HUES64 (cell line): ENCODE measurements around the gene TGM1.

Experiments
- H3K27ac ChIP-seq: 2 replicates; pipeline ENCODE4 v1.7.0; 2013; ENCODE audit warnings: low read depth, low read length, inconsistent platforms
- H3K27me3 ChIP-seq: 2 replicates; pipeline ENCODE4 v1.6.1; 2013; ENCODE audit warnings: mild to moderate bottlenecking, low read length; ENCODE audit not compliant: insufficient read depth
- H3K36me3 ChIP-seq: 2 replicates; pipeline ENCODE4 v1.6.1; 2013; ENCODE audit warnings: mild to moderate bottlenecking, low read length; ENCODE audit not compliant: insufficient read depth
- H3K4me1 ChIP-seq: 2 replicates; pipeline ENCODE4 v1.6.1; 2013; ENCODE audit warnings: mild to moderate bottlenecking, low read length, moderate library complexity; ENCODE audit not compliant: insufficient read depth
- H3K4me3 ChIP-seq: 2 replicates; pipeline ENCODE4 v1.5.1; 2013; ENCODE audit warnings: mild to moderate bottlenecking, low read length, moderate library complexity
- H3K9ac ChIP-seq: 2 replicates; pipeline ENCODE4 v1.6.1; 2013; ENCODE audit warnings: mild to moderate bottlenecking, low read depth, low read length
- H3K9me3 ChIP-seq: 2 replicates; pipeline ENCODE4 v1.6.1; 2013; ENCODE audit warnings: low read depth, low read length; ENCODE audit not compliant: insufficient read depth
- WGBS: fragments of 150-250, 120-280 bp; methylation state at CpG from one replicate; pipeline ENCODE4 v1.1.7; 2013; ENCODE audit warnings: missing lambda C conversion rate; 5-methylcytosine and 5-hydroxymethylcytosine counted together

Gene TGM1

DNA sequence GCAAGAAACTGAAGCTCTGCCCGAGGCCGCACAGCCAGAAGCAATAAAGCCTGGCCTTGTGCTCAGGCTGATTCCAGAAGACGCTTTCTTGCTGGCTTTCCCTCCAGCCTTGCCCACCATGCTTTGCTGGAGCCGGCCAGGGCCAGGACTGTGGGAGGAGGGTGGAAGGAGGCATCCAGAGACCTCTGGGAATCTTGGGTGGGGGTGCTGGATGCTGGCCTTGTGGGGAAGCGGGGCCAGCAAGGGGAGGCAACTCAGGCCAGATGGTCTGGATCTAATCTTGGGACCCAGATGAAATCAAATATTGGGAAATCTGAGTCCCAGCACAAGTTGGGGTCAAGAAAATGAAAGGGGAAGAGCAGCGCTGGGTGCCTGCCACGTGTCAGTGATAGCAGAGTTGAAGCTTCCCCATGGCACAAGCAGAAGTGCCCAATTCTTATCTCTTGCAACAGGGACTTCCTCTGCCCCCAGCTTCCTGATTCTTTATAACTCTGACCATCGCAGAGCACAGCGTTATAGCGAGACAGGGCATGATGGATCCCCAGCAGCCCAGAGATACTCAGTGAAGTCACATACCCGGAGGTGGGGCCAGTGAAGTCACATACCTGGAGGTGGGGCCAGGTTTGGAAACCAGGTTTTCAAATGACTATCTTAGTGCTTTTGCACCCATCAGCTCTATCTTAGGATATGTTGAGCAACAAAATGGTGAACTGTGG is 14.8 kb upstream of the TGM1 start:
- no peak overlapping the region; the same call in 1 of the 2 replicates for H3K9ac ChIP-seq
- H3K27ac ChIP-seq: no peak overlapping the region
- H3K27me3 ChIP-seq: no peaks in the 10 kb centered on the region
- no peaks in the 10 kb centered on the region for H3K4me1 ChIP-seq
- WGBS: 94% methylated on average over 11 of the region's 11 CpGs
- no peaks in the 10 kb centered on the region for H3K9me3 ChIP-seq
- H3K36me3 ChIP-seq: no peaks in the 10 kb centered on the region
- no peak overlapping the region for H3K4me3 ChIP-seq

DNA sequence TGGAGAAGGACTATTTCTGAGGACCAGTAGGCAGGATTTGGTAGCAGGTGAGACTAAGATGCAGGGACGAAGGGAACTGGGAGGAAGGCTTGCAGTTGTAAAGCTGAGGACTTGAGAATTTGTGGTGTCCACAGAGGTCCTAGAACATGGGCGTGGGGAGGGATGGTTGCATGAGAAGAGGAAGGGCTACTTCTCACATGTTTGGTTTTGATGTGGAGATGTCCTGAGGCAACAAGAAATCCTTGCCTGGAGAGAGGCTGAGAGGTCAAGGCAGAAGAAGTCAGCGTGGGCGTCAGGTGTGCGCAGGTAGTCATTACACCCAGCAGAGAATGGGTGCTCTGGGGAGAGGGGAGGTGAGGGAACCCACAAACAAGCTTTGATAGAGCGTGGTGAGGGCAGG is 14.1 kb upstream of the TGM1 start:
- Histone ChIP-seq H3K27ac (no peak overlapping the region), H3K4me1 (no peaks in the 10 kb centered on the region), H3K9ac (no peak overlapping the region), H3K4me3 (no peak overlapping the region), H3K27me3 (no peaks in the 10 kb centered on the region), H3K9me3 (no peaks in the 10 kb centered on the region), H3K36me3 (no peaks in the 10 kb centered on the region)
- 94% methylated on average over 6 of the region's 6 CpGs for WGBS

GRCh38 chr14:24274101-24274543 is 11.1 kb upstream of the TGM1 start:
- Histone ChIP-seq H3K36me3 (no peaks in the 10 kb centered on the region), H3K9ac (no peak overlapping the region), H3K9me3 (no peaks in the 10 kb centered on the region), H3K27ac (no peak overlapping the region), H3K4me1 (no peaks in the 10 kb centered on the region), H3K27me3 (no peaks in the 10 kb centered on the region), H3K4me3 (no peak overlapping the region)
- WGBS: 88% methylated on average over 3 of the region's 3 CpGs

DNA sequence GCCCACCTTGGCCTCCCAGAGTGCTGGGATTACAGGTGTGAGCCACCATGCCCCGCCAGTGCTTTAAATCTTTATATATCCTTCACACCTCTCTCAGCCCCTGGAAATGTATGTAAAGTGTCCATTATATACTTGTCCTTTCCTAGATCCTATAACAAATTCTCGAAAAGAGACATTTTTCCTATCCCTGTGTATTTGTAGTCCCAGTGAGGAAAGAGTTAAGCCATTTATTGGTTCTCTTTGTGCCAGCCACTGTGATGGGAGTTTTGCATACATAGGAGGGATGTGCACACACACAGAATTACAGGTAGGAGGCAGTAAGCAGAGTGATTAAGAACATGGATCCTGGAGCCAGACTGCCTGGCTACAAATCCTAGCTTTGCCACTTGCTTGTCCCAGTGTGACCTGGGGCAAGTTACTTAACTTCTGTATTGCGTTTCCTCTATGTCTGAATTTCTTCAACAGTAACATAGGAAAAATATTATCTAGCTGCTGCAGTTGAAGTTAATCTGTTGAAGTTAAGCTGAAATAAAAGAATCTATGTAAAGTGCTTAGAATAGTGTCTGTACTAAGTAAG is 10.5 kb upstream of the TGM1 start:
- Histone ChIP-seq H3K27ac (no peak overlapping the region), H3K36me3 (no peaks in the 10 kb centered on the region), H3K4me1 (no peaks in the 10 kb centered on the region), H3K4me3 (no peak overlapping the region), H3K9ac (no peak overlapping the region), H3K9me3 (no peaks in the 10 kb centered on the region), H3K27me3 (no peaks in the 10 kb centered on the region)
- WGBS: 83% methylated on average over 2 of the region's 3 CpGs

DNA sequence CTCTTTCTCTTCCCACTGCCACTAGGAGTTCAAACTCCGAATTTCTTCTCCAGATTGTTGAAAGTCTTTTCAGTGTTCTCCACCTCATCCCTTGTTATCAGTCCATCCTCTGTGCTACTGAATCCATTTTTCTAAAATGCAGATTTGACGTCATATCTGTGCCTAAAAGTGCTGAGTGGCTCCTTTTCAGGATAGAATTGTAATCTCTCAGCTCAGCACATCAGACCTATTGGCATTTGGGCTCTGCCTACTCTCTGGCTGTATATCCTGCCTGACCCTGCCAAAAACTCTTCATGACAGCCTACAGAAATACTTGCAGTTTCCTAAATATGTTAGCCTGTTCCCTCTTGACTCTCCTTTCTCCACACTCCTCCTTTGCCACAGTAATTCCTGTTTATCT is 9.5 kb upstream of the TGM1 start:
- Histone ChIP-seq H3K4me1 (no peaks in the 10 kb centered on the region), H3K36me3 (0 out of 2 replicates have a peak, but pooled peaks cover 4% of the 10 kb centered on the region), H3K9ac (no peak overlapping the region), H3K27ac (no peak overlapping the region), H3K27me3 (no peaks in the 10 kb centered on the region), H3K4me3 (no peak overlapping the region), H3K9me3 (no peaks in the 10 kb centered on the region)
- WGBS: 86% methylated on average over 2 of the region's 2 CpGs

DNA sequence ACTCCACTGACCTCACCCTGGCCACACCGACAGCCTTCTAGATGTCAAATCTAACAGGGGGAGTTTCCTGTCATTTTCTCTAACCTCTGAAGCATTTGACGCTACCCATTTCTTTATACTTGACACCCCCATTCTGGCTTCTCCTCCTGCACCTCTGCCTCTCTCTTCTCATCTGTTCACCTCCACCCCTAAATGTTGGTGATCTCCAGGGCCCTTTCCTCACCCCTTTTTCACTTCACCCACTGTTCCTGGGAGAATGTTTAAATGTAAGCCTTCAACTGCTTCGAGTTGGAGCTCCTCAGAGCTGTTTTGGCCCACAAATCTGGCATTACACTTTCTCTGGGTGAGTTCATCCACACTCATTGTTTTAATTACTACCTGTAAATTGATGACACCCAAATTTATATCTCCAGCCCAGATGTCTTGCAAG is 8.9 kb upstream of the TGM1 start:
- H3K4me3 ChIP-seq: peak overlapping the region; percentile 77
- no peaks in the 10 kb centered on the region for H3K9me3 ChIP-seq
- H3K36me3 ChIP-seq: peaks cover 6% of the 10 kb centered on the region; the same call in 1 of the 2 replicates
- no peaks in the 10 kb centered on the region for H3K4me1 ChIP-seq
- peak overlapping the region; percentile 11; the same call in 1 of the 2 replicates for H3K9ac ChIP-seq
- H3K27ac ChIP-seq: no peak overlapping the region
- no peaks in the 10 kb centered on the region for H3K27me3 ChIP-seq
- 19% methylated on average over 3 of the region's 3 CpGs for WGBS

DNA sequence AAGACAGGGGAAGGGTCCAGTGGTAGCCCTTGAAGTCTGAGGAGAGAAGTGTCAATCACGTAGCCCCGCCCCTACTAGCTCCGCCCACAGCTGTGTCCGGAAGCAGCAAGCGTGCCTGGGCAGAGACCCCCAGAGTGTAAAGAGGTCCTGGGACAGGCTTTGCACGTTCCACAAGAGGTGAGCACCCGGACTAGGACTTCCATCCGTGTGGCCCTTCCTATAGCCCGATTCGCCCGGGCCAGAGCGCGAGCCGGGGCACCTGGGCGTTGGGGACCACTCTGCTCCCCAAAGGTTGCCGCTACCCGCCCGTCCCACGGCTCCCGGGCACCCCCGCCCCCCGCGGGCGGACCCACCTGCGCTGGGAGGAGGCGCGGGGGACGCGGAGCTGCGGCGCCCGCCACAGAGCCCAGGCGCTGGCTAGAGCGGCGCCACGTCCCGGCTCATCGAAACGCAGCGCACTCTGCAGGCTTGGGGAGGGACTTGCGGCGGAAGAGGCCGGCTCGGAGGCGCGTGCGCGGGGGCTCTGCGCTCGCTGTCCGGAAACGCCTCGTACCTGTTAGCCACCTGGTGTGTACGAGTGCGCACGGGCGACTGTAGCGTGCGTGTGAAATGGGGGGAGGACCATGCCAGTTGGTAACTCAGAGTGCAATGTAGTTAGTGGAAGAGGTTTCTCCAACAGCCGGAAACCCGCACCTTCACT is 8.3 kb upstream of the TGM1 start, which contains the start of gene RABGGTA:
Gene RABGGTA, minus strand, starts transcription at position 464 of the 700 bp plus-strand sequence. CDS start 482 bp downstream, outside the sequence.
- Histone ChIP-seq H3K27me3 (no peaks in the 10 kb centered on the region), H3K27ac (peak within 1 kb of the TSS; percentile 94), H3K9ac (peak within 1 kb of the TSS; percentile 94), H3K4me1 (no peaks in the 10 kb centered on the region), H3K9me3 (no peaks in the 10 kb centered on the region), H3K4me3 (peak within 1 kb of the TSS; percentile 77), H3K36me3 (peaks cover 11% of the 10 kb centered on the region; the same call in 1 of the 2 replicates)
- 1% methylated on average over 61 of the region's 61 CpGs for WGBS

DNA sequence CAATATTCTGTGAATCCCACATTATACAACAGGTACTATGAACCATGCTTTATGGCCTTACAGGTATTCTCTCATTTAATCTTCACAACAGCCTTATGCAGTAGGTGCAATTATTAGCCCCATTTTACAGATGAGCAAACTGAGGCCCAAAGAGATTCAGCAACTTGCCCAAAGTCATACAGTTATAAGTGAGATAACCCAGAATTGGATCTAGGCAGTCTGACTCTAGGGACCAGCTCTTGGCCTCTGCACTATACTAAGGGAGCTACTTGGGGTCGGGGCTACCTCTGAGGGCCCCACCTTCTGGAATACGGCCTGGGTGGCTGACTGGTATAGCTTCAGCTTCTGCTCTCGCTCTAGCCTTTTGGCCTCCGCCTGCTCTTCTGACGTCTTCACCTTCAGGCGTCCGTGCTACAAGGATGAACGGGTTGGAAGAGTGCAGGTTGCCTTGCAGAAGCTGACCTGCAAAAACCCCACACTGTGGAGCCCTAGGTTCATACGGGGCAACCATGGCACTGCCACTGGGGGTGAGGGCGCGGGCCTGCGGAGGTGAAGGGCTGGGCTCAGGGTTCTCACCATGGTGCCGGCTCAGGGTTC is 7.7 kb upstream of the TGM1 start:
- 26% methylated on average over 13 of the region's 13 CpGs for WGBS
- peak overlapping the region; percentile 94 for H3K27ac ChIP-seq
- 0 out of 2 replicates have a peak overlapping the region, but pooled peaks have one; percentile 94 for H3K9ac ChIP-seq

DNA sequence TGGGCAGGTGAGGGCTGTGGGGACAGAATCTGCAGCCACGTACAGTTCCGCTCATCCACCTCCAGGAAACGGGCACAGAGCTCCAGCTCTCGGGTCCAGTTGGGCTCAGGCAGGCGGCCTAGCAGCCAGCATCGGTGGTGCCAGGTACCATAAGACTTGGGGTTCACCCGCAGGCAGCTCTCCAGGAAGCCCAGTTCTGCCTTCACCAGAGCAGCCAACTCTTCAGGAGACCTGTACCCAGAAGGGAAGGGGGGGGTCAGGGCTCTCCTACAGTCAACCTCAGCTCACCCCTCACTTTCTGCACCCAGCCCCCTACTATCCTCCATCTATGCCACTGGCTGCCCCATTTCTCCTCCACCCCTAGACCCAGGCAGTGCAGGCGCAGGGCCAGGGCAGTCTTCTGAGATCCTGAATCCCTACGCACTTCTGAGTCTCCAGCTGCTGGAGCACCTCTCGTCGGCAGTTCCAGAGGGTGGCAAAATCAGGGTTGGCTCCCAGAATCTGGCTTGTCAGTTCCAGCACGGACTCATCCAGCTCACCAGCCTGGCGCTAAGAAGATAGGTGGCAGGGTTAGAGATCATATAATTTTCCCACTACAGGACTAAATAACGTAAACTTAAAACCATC is 7.0 kb upstream of the TGM1 start:
- Histone ChIP-seq H3K36me3 (peaks cover 11% of the 10 kb centered on the region; the same call in 1 of the 2 replicates), H3K4me1 (no peaks in the 10 kb centered on the region), H3K27ac (no peak overlapping the region), H3K27me3 (no peaks in the 10 kb centered on the region), H3K9me3 (no peaks in the 10 kb centered on the region), H3K4me3 (no peak overlapping the region; the same call in 1 of the 2 replicates), H3K9ac (no peak overlapping the region)
- 94% methylated on average over 14 of the region's 14 CpGs for WGBS

More for the DNA sequence above, 7.7 kb upstream of the TGM1 start:
- no peaks in the 10 kb centered on the region for H3K27me3 ChIP-seq
- H3K4me3 ChIP-seq: peak overlapping the region; percentile 77
- H3K4me1 ChIP-seq: no peaks in the 10 kb centered on the region
- no peaks in the 10 kb centered on the region for H3K9me3 ChIP-seq
- peaks cover 11% of the 10 kb centered on the region; the same call in 1 of the 2 replicates for H3K36me3 ChIP-seq

DNA sequence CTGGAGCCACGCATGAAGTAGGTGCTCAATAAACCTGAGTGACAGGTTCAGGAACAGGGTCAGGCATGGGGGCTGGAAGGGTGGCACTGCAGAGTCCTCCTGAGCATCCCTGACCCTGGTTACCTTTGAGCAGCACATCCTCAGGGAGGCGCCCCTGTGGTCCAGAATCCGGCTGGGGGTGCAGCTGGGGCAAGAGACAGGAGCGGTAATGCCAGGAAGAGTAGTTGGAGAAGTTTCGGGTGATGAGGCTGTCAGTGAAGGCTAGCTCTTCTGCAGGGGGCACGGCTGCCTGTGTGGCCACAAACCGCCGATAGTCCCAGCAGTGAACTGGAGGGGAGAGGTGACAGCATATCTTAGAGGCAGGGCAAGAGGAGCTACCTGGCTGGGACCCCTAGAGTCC is 6.4 kb upstream of the TGM1 start:
- no peaks in the 10 kb centered on the region for H3K4me1 ChIP-seq
- H3K27me3 ChIP-seq: no peaks in the 10 kb centered on the region
- H3K27ac ChIP-seq: no peak overlapping the region
- H3K36me3 ChIP-seq: peaks cover 11% of the 10 kb centered on the region; the same call in 1 of the 2 replicates
- no peak overlapping the region for H3K9ac ChIP-seq
- 95% methylated on average over 8 of the region's 8 CpGs for WGBS
- H3K9me3 ChIP-seq: no peaks in the 10 kb centered on the region
- H3K4me3 ChIP-seq: no peak overlapping the region
